Measurements from ENCODE around the gene PFKL.
"Not testable (repeated sequence)": the region's sequence is repeated elsewhere in the genome, so short reads cannot be mapped to it uniquely, and the experiment has no call there.

Gene PFKL

GRCh38 chr21:44279354-44280260 lies 20.2 kb upstream of the PFKL start:
- DNase-seq: no peak

GRCh38 chr21:44281801-44282200 lies 18.1 kb upstream of the PFKL start:
- DNase-seq: no peak

GRCh38 chr21:44282370-44282769 lies 17.5 kb upstream of the PFKL start:
- DNase-seq: no peak

GRCh38 chr21:44283211-44283785 lies 16.6 kb upstream of the PFKL start:
- DNase-seq: not testable (repeated sequence)

GRCh38 chr21:44283948-44284347 lies 15.9 kb upstream of the PFKL start:
- DNase-seq: no peak

GRCh38 chr21:44285138-44285992 lies 14.5 kb upstream of the PFKL start, which contains the start of gene AIRE:
TSS of gene AIRE (plus strand) at chr21:44285876. CDS start at chr21:44286007, 131 bp downstream.
- DNase-seq: no peak

DNA sequence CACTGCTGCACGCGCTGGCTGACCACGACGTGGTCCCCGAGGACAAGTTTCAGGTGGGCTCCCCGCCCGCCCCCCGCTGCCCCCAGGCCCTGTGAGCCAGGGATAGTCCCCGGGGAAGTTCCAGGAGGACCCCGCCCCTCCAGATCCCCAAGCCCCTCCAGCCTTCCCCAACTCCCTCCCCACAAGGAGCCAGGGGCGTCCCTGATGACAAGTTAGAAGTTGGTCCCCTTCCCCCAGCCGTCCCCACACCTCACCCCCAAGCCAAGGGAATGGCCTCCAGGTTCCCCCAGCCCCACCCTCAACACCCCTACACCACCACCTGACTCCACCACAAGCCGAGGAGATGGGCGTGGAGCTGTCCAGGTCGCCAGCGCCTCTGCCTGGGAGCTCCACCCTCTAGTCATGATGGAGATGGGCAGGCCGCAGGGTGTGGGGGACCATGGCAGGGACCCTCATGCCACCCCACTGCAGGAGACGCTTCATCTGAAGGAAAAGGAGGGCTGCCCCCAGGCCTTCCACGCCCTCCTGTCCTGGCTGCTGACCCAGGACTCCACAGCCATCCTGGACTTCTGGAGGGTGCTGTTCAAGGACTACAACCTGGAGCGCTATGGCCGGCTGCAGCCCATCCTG lies 13.7 kb upstream of the PFKL start:
- DNase-seq: no peak

DNA sequence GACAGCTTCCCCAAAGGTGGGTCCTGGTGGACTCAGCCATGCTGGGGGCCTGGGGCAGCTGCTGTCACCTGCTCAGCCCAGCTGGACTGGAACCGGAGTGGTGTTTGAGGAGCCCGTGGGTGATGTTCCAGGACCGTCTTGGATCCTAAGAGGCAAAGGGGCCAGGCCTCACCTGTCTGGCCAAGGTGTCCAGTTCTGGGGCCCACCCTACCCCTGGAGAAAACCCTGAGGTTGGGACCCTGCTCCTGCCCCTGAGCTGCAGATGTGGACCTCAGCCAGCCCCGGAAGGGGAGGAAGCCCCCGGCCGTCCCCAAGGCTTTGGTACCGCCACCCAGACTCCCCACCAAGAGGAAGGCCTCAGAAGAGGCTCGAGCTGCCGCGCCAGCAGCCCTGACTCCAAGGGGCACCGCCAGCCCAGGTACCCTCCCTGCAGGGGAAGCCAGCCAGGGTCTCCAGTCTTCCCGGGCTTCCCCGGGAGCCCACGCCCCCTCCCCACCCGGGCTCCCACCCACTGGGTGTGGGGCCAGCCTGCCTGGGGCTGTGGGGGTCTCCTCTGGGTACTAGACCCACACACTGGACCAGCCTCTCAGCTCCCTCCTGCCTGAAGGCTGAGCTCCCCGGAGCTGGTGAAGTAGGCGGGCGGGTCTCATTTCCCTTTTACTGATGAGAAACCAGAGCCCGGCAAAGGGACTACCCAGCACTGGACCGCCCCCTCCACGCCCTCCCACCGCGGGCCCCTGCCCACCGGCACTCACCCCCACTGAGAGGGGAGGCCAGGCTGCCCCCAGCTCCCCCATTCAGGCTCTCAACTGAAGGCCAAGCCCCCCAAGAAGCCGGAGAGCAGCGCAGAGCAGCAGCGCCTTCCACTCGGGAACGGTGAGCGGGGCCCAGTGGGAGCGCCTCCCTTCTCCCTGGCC lies 12.9 kb upstream of the PFKL start:
- DNase-seq: no peak

DNA sequence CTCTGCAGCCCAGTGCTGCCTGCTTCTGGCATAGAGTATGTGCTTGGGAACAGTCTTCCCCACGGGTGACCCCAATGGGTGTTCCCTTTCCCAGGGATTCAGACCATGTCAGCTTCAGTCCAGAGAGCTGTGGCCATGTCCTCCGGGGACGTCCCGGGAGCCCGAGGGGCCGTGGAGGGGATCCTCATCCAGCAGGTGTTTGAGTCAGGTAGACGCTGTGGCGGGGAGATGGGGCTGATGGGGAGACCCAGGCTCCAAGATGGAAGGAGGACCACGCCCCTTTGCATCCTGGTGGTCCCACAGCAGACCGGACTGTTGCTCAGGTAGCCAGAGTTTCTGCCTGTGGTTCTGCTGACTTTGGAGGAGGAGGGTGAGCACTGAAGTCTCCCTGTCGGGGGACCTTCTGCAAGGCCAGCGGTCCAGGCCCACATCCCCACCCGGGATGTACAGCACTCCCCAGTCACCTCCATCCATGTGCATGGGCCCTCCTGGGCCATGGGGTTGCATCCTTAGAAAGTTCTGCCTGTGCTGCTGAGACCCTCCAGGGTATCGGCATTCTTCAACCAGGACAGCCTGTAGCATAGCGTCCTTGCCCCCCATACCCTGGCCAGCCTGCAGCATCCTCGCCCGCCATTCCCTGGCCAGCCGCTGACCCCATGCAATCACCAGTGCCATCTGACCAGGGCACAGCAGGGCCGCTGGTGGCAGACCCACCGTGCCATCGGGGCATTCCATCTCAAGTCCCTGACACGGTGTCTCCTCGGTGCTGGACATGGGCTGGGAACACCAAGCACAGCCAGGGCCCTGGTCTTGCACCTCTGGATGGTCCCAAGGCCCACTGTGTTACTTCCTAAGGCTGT lies 11.4 kb upstream of the PFKL start:
- no peak for DNase-seq

GRCh38 chr21:44289381-44290010 lies 10.4 kb upstream of the PFKL start:
- DNase-seq: no peak

DNA sequence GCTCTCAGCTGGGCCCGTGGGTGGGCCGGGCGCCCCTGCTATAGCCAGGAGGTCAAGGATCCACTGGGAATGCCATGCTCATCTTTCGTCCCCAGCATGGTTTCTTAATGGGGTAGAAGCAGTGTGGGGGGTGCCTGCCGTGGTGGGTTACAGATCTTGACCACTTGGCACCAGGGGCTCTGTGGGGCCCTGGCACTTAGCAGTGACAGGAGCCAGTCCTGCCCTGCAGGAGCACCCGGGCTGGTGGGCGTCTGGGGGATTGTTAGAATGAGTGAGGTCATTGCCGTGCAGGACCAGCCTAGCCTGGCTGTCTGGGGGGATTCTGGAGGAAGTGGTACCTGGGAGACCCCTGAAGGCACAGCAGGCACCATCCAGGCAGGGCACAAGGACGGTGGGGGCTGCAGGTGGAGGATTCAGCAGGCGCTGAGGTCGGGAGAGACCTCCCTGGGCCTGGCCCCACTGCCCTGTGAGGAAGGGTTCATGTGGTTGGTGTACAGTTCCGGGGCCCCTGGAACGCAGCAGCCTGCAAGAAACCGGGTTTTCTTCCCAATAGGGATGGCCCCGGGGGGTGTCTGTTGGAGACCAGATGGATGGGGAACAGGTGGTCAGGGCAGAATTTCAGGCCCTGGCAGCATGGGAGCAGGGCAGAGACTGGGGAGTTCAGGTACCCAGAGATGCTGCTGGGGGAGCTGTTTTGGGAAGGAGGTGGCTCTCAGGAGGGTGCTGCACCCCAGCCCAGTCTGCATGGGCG lies 9.4 kb upstream of the PFKL start:
- DNase-seq: no peak

- no peak for DNase-seq
These were observed 8.5 kb upstream of the PFKL start for GRCh38 chr21:44291078-44291935.

DNA sequence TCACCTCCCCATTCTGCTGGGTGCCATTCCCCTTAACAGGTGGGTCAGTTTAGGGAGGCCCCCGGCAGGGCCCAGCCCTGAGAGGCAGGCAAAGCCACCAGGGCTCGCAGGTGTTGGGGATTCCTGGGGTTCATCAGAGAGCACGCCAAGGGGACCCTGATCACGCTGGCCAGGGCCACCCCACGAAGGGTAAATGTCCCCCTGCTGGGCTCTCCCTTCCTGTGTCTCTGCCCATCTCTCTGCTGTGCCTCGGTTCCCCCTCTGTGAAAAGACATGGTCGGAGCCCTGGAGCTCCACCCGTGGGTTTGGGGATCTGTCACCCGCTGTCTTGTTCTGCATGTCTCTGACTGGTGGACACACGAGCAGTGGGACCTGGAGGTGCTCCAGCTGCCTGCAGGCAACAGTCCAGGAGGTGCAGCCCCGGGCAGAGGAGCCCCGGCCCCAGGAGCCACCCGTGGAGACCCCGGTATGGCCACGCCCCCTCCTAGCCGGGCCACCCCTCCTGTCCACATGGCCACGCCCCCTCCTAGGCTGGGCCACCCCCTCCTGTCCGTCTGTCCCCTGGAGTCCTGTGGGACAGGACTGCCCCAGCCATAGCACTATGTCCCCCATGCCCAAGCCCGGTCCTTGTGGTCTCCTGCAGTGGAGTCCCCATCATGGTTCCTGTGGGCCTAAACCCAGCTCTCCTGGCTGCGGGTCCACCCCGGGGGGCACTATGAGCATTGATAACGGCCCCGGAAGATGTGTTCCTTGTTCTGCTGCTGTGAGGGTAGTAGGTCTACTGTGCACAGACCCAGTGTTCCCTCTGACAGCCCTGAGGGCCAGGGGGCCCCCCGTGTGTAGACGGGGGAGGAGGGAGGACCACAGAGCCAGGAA lies 7.7 kb upstream of the PFKL start:
- no peak for DNase-seq

- no peak for DNase-seq
These were observed 7.0 kb upstream of the PFKL start for GRCh38 chr21:44292812-44293195.

GRCh38 chr21:44293551-44294231 lies 6.2 kb upstream of the PFKL start:
- DNase-seq: no peak

DNA sequence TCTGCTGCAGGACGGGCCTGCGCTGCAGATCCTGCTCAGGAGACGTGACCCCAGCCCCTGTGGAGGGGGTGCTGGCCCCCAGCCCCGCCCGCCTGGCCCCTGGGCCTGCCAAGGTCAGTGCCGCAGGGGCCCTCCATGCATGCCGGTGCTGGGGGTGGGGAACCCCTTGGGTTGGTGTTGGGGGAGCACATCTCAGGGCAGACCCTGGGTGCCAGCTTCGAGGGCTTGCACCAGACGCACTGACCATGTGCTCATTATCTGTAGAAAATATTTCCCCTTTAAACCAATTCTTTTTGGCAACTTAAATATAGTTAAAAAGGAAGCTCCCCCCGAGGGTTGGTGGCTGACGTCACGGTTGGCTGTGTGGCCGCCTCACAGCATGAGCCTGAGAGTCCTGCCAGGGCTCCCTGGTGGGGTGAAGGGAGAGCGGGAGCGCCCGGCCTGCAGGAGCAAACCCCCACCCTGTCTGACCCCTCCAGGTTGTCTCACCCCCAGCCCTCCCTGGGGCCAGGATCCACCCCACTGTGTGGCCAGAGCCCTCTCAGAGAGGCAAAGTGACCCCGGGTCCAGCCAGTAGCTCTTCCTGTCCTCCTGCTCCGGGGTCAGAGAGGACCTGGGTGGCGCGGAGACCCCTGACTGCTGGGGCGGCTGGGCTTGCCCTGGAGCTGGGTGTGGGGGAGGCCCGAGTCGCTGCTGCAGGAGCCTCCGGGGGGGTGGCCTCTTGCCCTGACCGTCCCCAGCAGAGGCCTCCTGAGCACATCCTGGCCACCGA lies 5.3 kb upstream of the PFKL start:
- DNase-seq: no peak
